SK-N-SH (cell line): Measurements from ENCODE around the gene ANKRD18A. TPM values are rescaled to one million over a fixed set of nuclear protein-coding genes. Genes with fewer than 3 reads are reported as not detected.

ENCODE experiments used
- CTCF ChIA-PET: fragments of 300-600, 350-600 bp; formaldehyde crosslinking; extraction: SDS; loops from one replicate; lab custom pipeline; 2021; lab: Yijun Ruan, JAX
- POLR2A ChIA-PET: fragments of 350-600 bp; sonication (Branson Sonifier 250); formaldehyde crosslinking; extraction: SDS; loops from one replicate; lab custom pipeline; 2020; ENCODE audit warnings: antibody characterized with exemption, inconsistent platforms; lab: Yijun Ruan, JAX
- DNase-seq: peaks from one replicate; pipeline ENCODE4 v3.0.0; 2012
- H2AFZ ChIP-seq: fragments of 200-600 bp; sonication (generic); 2 replicates; pipeline ENCODE4 v1.8.1; 2016; ENCODE audit warnings: antibody characterized with exemption, mild to moderate bottlenecking, low read depth
- H3F3A ChIP-seq: fragments of 200-600 bp; sonication (generic); replicated peaks from 2 replicates; pipeline ENCODE3; 2016; ENCODE audit warnings: antibody characterized with exemption, mild to moderate bottlenecking; ENCODE audit not compliant: insufficient read depth
- H3K27ac ChIP-seq, 2 experiments: fragments of 200-500 bp in 1 of 2; fragments of 200-600 bp in 1 of 2; sonication (Bioruptor generic) in 1 of 2; sonication (generic), shearing (Covaris generic) in 1 of 2; 2 replicates each; pipeline versions ENCODE4 v1.5.1 to v1.6.1; 2014 to 2016; ENCODE audit warnings: low read depth in 2 of 2, inconsistent platforms in 1 of 2, low read length in 1 of 2, mild to moderate bottlenecking in 1 of 2, mixed read lengths in 1 of 2
- H3K27me3 ChIP-seq: fragments of 200-600 bp; sonication (generic), shearing (Covaris generic); 2 replicates; pipeline ENCODE4 v1.6.1; 2016; ENCODE audit warnings: mixed run types; ENCODE audit not compliant: insufficient read depth
- H3K36me3 ChIP-seq, 2 experiments: fragments of 200-500 bp in 1 of 2; fragments of 200-600 bp in 1 of 2; sonication (Bioruptor generic) in 1 of 2; sonication (generic) in 1 of 2; replicated peaks in 1 of 2; 2 replicates each; pipeline versions ENCODE3 to v1.5.1; 2014 to 2016; ENCODE audit warnings: low read length in 1 of 2, mild to moderate bottlenecking in 1 of 2; ENCODE audit not compliant: insufficient read depth in 2 of 2, control insufficient read depth in 1 of 2
- H3K4me1 ChIP-seq, 2 experiments: fragments of 200-500 bp in 1 of 2; fragments of 200-600 bp in 1 of 2; sonication (Bioruptor generic) in 1 of 2; sonication (generic), shearing (Covaris generic) in 1 of 2; 2 replicates each; pipeline versions ENCODE4 v1.5.1 to v1.6.1; 2014 to 2016; ENCODE audit warnings: low read depth in 1 of 2, low read length in 1 of 2, mixed run types in 1 of 2; ENCODE audit not compliant: insufficient read depth in 2 of 2, control insufficient read depth in 1 of 2
- H3K4me2 ChIP-seq: fragments of 200-600 bp; sonication (generic), shearing (Covaris generic); 2 replicates; pipeline ENCODE4 v1.6.1; 2017; ENCODE audit warnings: mixed run types
- H3K4me3 ChIP-seq, 2 experiments: fragments of 200-500 bp in 1 of 2; fragments of 200-600 bp in 1 of 2; sonication (Bioruptor generic) in 1 of 2; sonication (generic), shearing (Covaris generic) in 1 of 2; 2 replicates each; pipeline versions ENCODE4 v1.5.1 to v1.8.1; 2014 to 2016; ENCODE audit warnings: low read depth in 2 of 2, inconsistent platforms in 1 of 2, low read length in 1 of 2, mild to moderate bottlenecking in 1 of 2, mixed read lengths in 1 of 2, moderate library complexity in 1 of 2
- H3K79me2 ChIP-seq: fragments of 200-600 bp; sonication (generic); 2 replicates; pipeline ENCODE4 v1.8.1; 2017; ENCODE audit warnings: mild to moderate bottlenecking; ENCODE audit not compliant: insufficient read depth
- H3K9ac ChIP-seq: fragments of 200-600 bp; sonication (generic); 2 replicates; pipeline ENCODE4 v1.6.1; 2017; ENCODE audit warnings: mixed run types
- H3K9me2 ChIP-seq: fragments of 200-600 bp; sonication (generic); 2 replicates; pipeline ENCODE4 v1.6.1; 2017; ENCODE audit warnings: mixed run types
- H3K9me3 ChIP-seq: fragments of 200-600 bp; sonication (generic); 2 replicates; pipeline ENCODE4 v1.6.1; 2017; ENCODE audit warnings: mixed run types, mild to moderate bottlenecking, moderate library complexity
- H4K20me1 ChIP-seq: fragments of 200-600 bp; sonication (generic); 2 replicates; pipeline ENCODE4 v1.6.1; 2017; ENCODE audit warnings: mild to moderate bottlenecking, mixed run types; ENCODE audit not compliant: insufficient read depth
- CHD2 ChIP-seq: fragments of 150-350 bp; IDR thresholded peaks from 2 replicates; pipeline ENCODE4 v1.6.1; 2018; ENCODE audit warnings: low read length; ENCODE audit not compliant: partially characterized antibody
- ELF1 ChIP-seq: IDR thresholded peaks from 2 replicates; pipeline ENCODE4 v1.4.0; 2012
- EP300 ChIP-seq, 2 experiments: IDR thresholded peaks; 2 replicates each; pipeline versions ENCODE4 v1.4.0 to v1.6.1; 2012; ENCODE audit warnings: borderline replicate concordance in 1 of 2, low read depth in 1 of 2, low read length in 1 of 2
- EZH2phosphoT487 ChIP-seq: fragments of 200-600 bp; sonication (generic); IDR thresholded peaks from 2 replicates; pipeline ENCODE4 v1.6.1; 2017; ENCODE audit warnings: low read depth, mixed run types, mild to moderate bottlenecking, antibody characterized with exemption, moderate library complexity, borderline replicate concordance
- FOSL2 ChIP-seq: IDR thresholded peaks from 2 replicates; pipeline ENCODE4 v1.4.0; 2012; ENCODE audit warnings: low read depth, mild to moderate bottlenecking, moderate library complexity, borderline replicate concordance
- FOXJ3 ChIP-seq: sonication (generic); formaldehyde crosslinking; IDR thresholded peaks from 2 replicates; pipeline ENCODE4 v1.5.1; 2020; ENCODE audit warnings: mild to moderate bottlenecking, missing genetic modification reagents
- GATA2 ChIP-seq: sonication (generic); formaldehyde crosslinking; IDR thresholded peaks from 2 replicates; pipeline ENCODE4 v1.5.0; 2020; ENCODE audit warnings: mild to moderate bottlenecking, missing genetic modification reagents
- JUND ChIP-seq: IDR thresholded peaks from 2 replicates; pipeline ENCODE4 v1.4.0; 2012
- MAX ChIP-seq: IDR thresholded peaks from 2 replicates; pipeline ENCODE4 v1.4.0; 2012; ENCODE audit warnings: low read depth
- MEF2A ChIP-seq: IDR thresholded peaks from 2 replicates; pipeline ENCODE4 v1.4.0; 2012; ENCODE audit warnings: low read depth, borderline replicate concordance
- MXI1 ChIP-seq: IDR thresholded peaks from 2 replicates; pipeline ENCODE4 v1.6.1; 2012; ENCODE audit warnings: mild to moderate bottlenecking, low read depth, low read length, improper control_type of control experiment
- NRF1 ChIP-seq: IDR thresholded peaks from 2 replicates; pipeline ENCODE4 v1.6.1; 2012; ENCODE audit warnings: low read depth, mild to moderate bottlenecking, low read length
- PBX3 ChIP-seq: IDR thresholded peaks from 2 replicates; pipeline ENCODE4; 2012
- RCOR1 ChIP-seq: fragments of 150-350 bp; IDR thresholded peaks from 2 replicates; pipeline ENCODE4 v1.6.1; 2017; ENCODE audit warnings: antibody characterized with exemption, low read length
- RXRA ChIP-seq: IDR thresholded peaks from 2 replicates; pipeline ENCODE4 v1.4.0; 2012; ENCODE audit warnings: low read depth, mild to moderate bottlenecking, borderline replicate concordance
- SIN3A ChIP-seq: IDR thresholded peaks from 2 replicates; pipeline ENCODE4 v1.6.1; 2012; ENCODE audit warnings: low read depth, mild to moderate bottlenecking, low read length, moderate library complexity, borderline replicate concordance
- SMC3 ChIP-seq: IDR thresholded peaks from 2 replicates; pipeline ENCODE4 v1.6.1; 2012; ENCODE audit warnings: low read depth, low read length, improper control_type of control experiment
- TAF1 ChIP-seq: IDR thresholded peaks from 2 replicates; pipeline ENCODE4 v1.6.1; 2012; ENCODE audit warnings: low read depth, mild to moderate bottlenecking, low read length, moderate library complexity, borderline replicate concordance
- TCF12 ChIP-seq: IDR thresholded peaks from 2 replicates; pipeline ENCODE4 v1.4.0; 2012
- TEAD4 ChIP-seq: IDR thresholded peaks from 2 replicates; pipeline ENCODE4 v1.4.0; 2012; ENCODE audit warnings: mild to moderate bottlenecking, borderline replicate concordance; ENCODE audit not compliant: insufficient read depth
- USF1 ChIP-seq: IDR thresholded peaks from 2 replicates; pipeline ENCODE4 v1.4.0; 2012; ENCODE audit warnings: low read depth, borderline replicate concordance
- USF2 ChIP-seq: fragments of 150-350 bp; IDR thresholded peaks from 2 replicates; pipeline ENCODE4 v1.6.1; 2017; ENCODE audit warnings: antibody characterized with exemption, low read length, low read depth, borderline replicate concordance
- ZBTB33 ChIP-seq: IDR thresholded peaks from 2 replicates; pipeline ENCODE4 v1.4.0; 2012; ENCODE audit warnings: low read depth, borderline replicate concordance
- WGBS: methylation state at CpG from one replicate; pipeline ENCODE4 v1.1.6; 2017; ENCODE audit warnings: low lambda C conversion rate; 5-methylcytosine and 5-hydroxymethylcytosine counted together
- polyA plus RNA-seq, 3 experiments: library from polyadenylated mRNA; depleted of rRNA; stranded (reverse); fragments of >200 nt; gene quantifications; 2 replicates each; pipeline ENCODE4 v1.2.3, GENCODE V29; 2012
- TF ChIP-seq, protein P1 (sequence below): fragments of 150-350 bp; IDR thresholded peaks from 2 replicates; pipeline ENCODE4 v1.6.1; 2016; ENCODE audit warnings: mild to moderate bottlenecking, low read depth, low read length

ANKRD18A gene
- polyA plus RNA-seq, 1 of the 3 experiments (the other 2 are of a cell fraction), result 0.02 TPM

GRCh38 chr9:38644601-38645000 lies 24.2 kb upstream of the ANKRD18A start:
- ChIA-PET CTCF (no interaction called here), POLR2A (no interaction called here)
- Histone ChIP-seq H3K27ac (no peak overlapping the region), H3K4me3 (no peak overlapping the region), H3K36me3 (no peaks in the 10 kb centered on the region), H2AFZ (no peak overlapping the region), H3K27me3 (no peaks in the 10 kb centered on the region), H3K9me2 (no peaks in the 10 kb centered on the region), H3K79me2 (no peaks in the 10 kb centered on the region), H3K4me1 (peaks cover 0 to 7% of the 10 kb centered on the region in 2 experiments; a peak in 1 of 4 replicates), H4K20me1 (no peaks in the 10 kb centered on the region), H3K9ac (no peak overlapping the region), H3F3A (no peaks in the 10 kb centered on the region), H3K9me3 (no peaks in the 10 kb centered on the region), H3K4me2 (no peak overlapping the region)
- TF ChIP-seq MEF2A (no peak), MXI1 (no peak), JUND (no peak), SMC3 (no peak), FOSL2 (no peak), USF1 (no peak), CHD2 (no peak), TCF12 (no peak)
- TF ChIP-seq, protein P1, sequence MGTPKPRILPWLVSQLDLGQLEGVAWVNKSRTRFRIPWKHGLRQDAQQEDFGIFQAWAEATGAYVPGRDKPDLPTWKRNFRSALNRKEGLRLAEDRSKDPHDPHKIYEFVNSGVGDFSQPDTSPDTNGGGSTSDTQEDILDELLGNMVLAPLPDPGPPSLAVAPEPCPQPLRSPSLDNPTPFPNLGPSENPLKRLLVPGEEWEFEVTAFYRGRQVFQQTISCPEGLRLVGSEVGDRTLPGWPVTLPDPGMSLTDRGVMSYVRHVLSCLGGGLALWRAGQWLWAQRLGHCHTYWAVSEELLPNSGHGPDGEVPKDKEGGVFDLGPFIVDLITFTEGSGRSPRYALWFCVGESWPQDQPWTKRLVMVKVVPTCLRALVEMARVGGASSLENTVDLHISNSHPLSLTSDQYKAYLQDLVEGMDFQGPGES, result no peak
- no peak for DNase-seq
- 43% methylated on average over 2 of the region's 2 CpGs for WGBS

GRCh38 chr9:38643815-38644173 lies 23.4 kb upstream of the ANKRD18A start:
- Histone ChIP-seq H3K27me3 (no peaks in the 10 kb centered on the region), H3K36me3 (no peaks in the 10 kb centered on the region), H3F3A (no peaks in the 10 kb centered on the region), H3K4me2 (no peak overlapping the region)
- CTCF ChIA-PET, result interaction anchor here (0.6 to 3.1 kb wide), 3 partner anchors 22 to 108 kb away, joined by 3 to 22 read pairs (median 3); partner anchors contain the start of gene ANKRD18A
- no peak for TF ChIP-seq ZBTB33
- no peak for TF ChIP-seq TAF1
- no peak for TF ChIP-seq TEAD4
- TF ChIP-seq SIN3A, result no peak
- TF ChIP-seq GATA2 (CRISPR knock-in tag), result no peak
- TF ChIP-seq CHD2, result no peak
- TF ChIP-seq PBX3, result no peak
- no peak for TF ChIP-seq RXRA
- TF ChIP-seq ELF1, result no peak
- TF ChIP-seq RCOR1, result no peak
- TF ChIP-seq FOXJ3 (CRISPR knock-in tag), result no peak
- TF ChIP-seq NRF1, result no peak
- TF ChIP-seq JUND, result no peak
- TF ChIP-seq EP300 (IDR thresholded peaks at IDR 0.05; ENCODE audit: borderline replicate concordance in 1 of 2, low read depth in 1 of 2, low read length in 1 of 2), result no peak
- TF ChIP-seq MAX, result no peak
- TF ChIP-seq USF2, result no peak
- no peak for TF ChIP-seq EZH2phosphoT487
- TF ChIP-seq, all 33 proteins: peak for 0
- POLR2A ChIA-PET, result no interaction called here
- H2AFZ ChIP-seq, result no peak overlapping the region
- H3K27ac ChIP-seq, result no peak overlapping the region
- no peaks in the 10 kb centered on the region for H3K79me2 ChIP-seq
- DNase-seq, result no peak
- H3K4me1 ChIP-seq, result peaks cover 0 to 7% of the 10 kb centered on the region in 2 experiments; a peak in 1 of 4 replicates
- H3K4me3 ChIP-seq, result no peak overlapping the region
- H4K20me1 ChIP-seq, result no peaks in the 10 kb centered on the region
- H3K9me2 ChIP-seq, result no peaks in the 10 kb centered on the region
- 27% methylated on average over 3 of the region's 3 CpGs for WGBS
- H3K9ac ChIP-seq, result no peak overlapping the region
- H3K9me3 ChIP-seq, result no peaks in the 10 kb centered on the region
